LHCN-M2 (cell line): ENCODE results near the gene RBM44. TPM values are rescaled to one million over a fixed set of nuclear protein-coding genes. Genes with fewer than 3 reads are reported as not detected.
"Not testable (repeated sequence)": the region's sequence is repeated elsewhere in the genome, so short reads cannot be mapped to it uniquely, and the experiment has no call there.

Experiments
- DNase-seq: peaks from one replicate; pipeline ENCODE4 v3.0.0-alpha.2; 2012; ENCODE audit warnings: low read depth
- total RNA-seq: library from RNA; depleted of rRNA; stranded (reverse); fragments of >200 nt; gene quantifications from 2 replicates; pipeline ENCODE4 v1.2.3, GENCODE V29; 2014

RBM44 gene
- total RNA-seq, 1 experiment from 2014 or later, result 0.34 TPM

- DNase-seq, result no peak
Measured at GRCh38 chr2:237857791-237858190, 59.2 kb downstream of the RBM44 start.

GRCh38 chr2:237858294-237859081, 59.9 kb downstream of the RBM44 start:
- DNase-seq, result peak; percentile 97

- no peak for DNase-seq
Measured at GRCh38 chr2:237859082-237859433, 60.5 kb downstream of the RBM44 start.

- DNase-seq, result no peak
Measured at GRCh38 chr2:237859533-237860272, 61.1 kb downstream of the RBM44 start, which contains the start of gene RAMP1. Gene RAMP1 (plus strand): TSS chr2:237859623. CDS start chr2:237859676, 53 bp downstream.

GRCh38 chr2:237860273-237860935, 61.8 kb downstream of the RBM44 start:
- no peak for DNase-seq

GRCh38 chr2:237861875-237862527, 63.4 kb downstream of the RBM44 start:
- DNase-seq, result no peak

- no peak for DNase-seq
Measured at GRCh38 chr2:237862528-237862895, 63.9 kb downstream of the RBM44 start.

- DNase-seq, result no peak
Measured at GRCh38 chr2:237863102-237863511, 64.5 kb downstream of the RBM44 start.

GRCh38 chr2:237863689-237864443, 65.3 kb downstream of the RBM44 start:
- DNase-seq, result no peak

- DNase-seq, result no peak
Measured at GRCh38 chr2:237864444-237864931, 65.9 kb downstream of the RBM44 start.

- DNase-seq, result peak; percentile 34
Measured at GRCh38 chr2:237864940-237865622, 66.5 kb downstream of the RBM44 start.

- DNase-seq, result no peak
Measured at GRCh38 chr2:237865623-237866041, 67.1 kb downstream of the RBM44 start.

- peak; percentile 66 for DNase-seq
Measured at GRCh38 chr2:237866101-237866621, 67.6 kb downstream of the RBM44 start.

GRCh38 chr2:237867465-237867864, 68.9 kb downstream of the RBM44 start:
- no peak for DNase-seq

- DNase-seq, result not testable (repeated sequence)
Measured at GRCh38 chr2:237868074-237868473, 69.5 kb downstream of the RBM44 start.

- no peak for DNase-seq
Measured at GRCh38 chr2:237868631-237869342, 70.2 kb downstream of the RBM44 start.

- no peak for DNase-seq
Measured at GRCh38 chr2:237869343-237870102, 70.9 kb downstream of the RBM44 start.

GRCh38 chr2:237870126-237870525, 71.5 kb downstream of the RBM44 start:
- DNase-seq, result no peak
